ENCODE measurements around the gene C9orf152. TPM values are rescaled to one million over a fixed set of nuclear protein-coding genes. Genes with fewer than 3 reads are reported as not detected.
"Not testable (repeated sequence)": the region's sequence is repeated elsewhere in the genome, so short reads cannot be mapped to it uniquely, and the experiment has no call there.

Gene C9orf152
- total RNA-seq, 1 donor from 2014 or later = not detected

DNA sequence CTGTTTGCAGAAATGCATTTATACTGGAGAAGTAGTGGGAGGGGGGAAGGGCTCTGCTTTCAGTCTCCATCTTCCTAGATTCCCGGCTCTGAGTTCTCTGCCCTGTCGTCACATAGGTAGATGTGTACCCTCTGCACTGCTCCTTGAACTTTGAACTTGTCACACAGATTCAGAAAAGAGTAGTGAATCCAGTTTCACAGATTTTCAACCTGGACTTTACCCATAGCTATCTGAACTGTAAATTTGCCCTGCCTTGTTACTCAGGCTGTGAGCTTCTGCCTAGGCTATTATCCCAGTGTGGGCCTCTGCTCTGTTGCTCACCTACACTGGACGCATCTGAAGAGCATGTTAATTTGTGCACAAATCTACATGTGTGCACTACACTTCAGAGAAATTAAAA lies 12.8 kb upstream of the C9orf152 start:
- intact Hi-C loops (cut with DNase I) = no loop called here
- no peak for DNase-seq (ENCODE audit: low spot score)

DNA sequence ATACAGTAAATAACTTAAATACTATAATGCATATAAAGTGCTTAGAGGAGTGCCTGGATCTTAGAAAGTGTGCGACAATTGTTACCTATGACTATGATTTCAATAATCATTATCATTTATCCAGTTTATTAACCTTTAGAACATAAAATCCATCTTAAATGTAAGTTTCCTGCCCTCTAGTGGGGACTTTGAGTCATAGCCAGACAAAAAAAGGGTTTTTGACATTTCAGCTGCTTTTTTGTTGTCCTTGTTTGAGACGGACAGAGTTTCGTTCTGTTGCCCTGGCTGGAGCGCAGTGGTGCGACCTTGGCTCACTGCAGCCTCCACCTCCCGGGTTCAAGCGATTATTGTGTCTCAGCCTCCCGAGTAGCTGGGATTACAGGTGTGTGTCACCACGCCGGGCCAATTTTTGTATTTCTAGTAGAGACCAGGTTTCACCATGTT lies 9.7 kb upstream of the C9orf152 start:
- intact Hi-C loops (cut with DNase I) = loop anchor here (5.0 kb wide), 2 partner anchors 35 to 315 kb away; no protein-coding TSS in a partner anchor
- no peak for DNase-seq (ENCODE audit: low spot score)

DNA sequence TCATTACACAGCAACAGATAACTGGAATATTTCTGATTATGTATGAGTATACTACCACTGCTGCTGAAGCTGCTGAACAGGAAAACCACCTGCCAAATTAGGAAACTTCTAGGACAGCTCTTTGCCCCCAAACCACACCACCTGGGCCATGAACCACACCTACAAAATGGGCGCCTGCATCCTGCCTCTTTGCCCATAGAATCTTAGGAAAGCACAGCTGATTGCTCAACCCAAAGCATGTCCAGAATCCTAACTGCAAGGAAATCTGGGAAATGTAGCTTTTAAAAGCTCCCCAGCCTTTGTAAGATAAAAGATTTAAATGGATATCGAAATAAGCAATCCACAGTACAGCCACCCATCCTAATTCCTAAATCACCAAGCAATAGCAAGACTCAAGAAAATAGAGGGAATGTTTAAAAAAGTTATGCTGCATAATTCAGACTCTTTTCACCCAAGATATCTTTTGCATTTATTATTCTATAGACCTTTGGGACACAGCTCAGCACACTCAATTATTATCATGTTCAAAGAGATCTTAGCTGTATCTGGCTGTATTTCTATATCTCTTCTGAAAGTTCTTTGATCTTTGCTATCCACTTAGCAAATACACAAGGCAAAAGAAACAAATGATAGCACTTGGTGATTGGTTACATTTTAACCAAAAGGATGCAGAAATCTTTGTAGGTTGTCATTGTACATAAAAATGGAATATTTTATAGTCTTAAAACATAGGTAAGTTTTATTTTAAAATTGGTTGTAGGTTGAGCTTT lies 6.8 kb upstream of the C9orf152 start:
- no peak for DNase-seq (ENCODE audit: low spot score)
- intact Hi-C loops (cut with DNase I) = loop anchor here (5.0 kb wide), 2 partner anchors 32 to 312 kb away; no protein-coding TSS in a partner anchor

DNA sequence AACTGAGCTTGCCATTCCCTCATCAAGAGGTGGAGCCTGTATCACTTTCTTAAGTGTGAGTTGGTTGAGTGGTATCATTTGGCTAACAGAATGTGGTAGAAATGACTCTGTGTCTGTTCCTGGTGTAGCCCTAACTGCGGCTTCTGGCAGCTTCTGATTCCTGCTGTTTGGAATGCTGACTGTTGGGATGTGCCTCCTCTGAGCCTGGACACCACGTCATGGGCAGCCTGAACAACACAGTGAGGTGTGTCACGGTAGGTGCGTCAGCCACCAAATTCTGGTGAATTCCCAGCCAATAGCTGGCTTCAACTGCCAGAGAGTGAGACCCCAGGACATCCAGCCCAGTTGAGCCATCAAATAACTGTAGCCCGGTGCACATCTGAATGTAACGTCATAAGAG lies 6.1 kb upstream of the C9orf152 start:
- no peak for DNase-seq (ENCODE audit: low spot score)
- intact Hi-C loops (cut with DNase I) = no loop called here

DNA sequence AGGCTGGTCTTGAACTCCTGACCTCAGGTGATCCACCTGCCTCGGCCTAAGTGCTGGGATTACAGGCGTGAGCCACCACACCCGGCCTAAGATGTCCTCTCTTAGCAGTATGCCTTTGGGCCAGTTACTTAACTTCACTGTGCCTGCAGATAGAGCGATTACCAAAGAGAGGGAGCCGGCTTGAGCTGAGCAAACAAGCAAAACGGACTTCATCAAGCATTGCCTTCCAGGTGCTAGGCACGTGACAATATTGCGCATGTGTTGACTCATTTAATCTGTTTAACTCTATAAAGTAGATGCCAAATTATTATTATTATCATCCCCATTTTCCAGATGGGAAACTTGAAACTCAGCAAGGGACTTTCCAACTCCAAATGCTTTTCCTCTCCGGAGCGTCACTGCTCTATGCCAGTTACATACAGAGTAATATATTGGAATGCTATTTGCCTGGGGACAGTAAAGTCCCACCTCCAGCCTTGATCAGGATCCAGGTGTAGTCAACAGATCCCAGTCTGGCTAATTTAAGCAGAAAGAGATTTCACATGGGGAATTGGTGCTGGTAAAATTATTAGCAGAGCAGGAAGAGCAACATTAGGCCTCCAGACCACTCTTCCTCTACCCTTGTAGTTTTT lies 5.6 kb upstream of the C9orf152 start:
- DNase-seq (ENCODE audit: low spot score) = no peak
- intact Hi-C loops (cut with DNase I) = no loop called here

DNA sequence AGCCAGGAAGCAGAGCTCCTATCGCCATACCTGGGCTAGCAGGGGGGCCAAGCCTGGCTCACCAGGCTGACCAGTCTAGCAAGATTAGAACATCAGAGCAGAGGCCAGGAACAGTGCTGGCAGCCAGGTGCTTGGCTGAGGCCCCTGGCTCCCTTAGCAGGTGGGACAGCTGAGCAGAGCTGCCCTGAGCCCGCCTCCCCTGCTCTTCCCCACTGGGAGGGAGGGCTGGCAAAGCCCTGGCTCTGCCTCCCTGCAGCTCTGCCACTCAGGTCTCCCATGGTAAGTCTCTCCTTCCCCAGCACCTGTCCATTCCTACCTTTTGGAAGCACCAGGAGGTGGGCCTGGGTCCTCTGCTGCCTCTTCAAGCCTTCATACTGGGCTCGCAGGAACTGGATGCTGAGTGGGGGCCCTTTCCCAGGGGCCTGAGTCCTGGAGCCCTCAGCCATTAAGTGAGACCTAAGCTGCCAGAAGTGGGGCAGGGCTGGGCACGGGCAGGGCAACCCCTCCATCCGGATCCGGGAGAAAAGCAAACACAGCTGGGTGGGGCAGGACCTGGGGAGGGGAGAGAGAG lies 803 bp downstream of the C9orf152 start:
- intact Hi-C loops (cut with DNase I) = no loop called here
- DNase-seq (ENCODE audit: low spot score) = no peak

DNA sequence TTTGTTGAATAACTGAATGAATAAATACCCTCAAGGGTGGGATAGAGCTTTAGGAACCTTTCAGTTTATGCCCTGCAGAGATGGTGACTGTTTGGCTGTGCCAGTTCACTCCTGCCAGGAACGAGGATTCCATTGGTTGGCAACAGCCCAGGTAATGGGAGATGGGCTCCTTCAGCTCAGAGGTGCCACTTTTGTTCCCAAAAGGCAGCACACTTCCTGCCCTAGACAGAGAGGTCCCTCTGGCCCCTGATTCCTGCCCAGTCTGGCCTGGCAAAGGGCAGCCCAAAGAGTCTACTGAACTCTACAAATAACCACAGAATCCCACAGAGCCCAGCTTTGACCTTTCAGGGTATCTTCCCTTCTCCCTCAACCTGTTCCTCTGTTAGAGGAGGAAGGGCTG lies 1.6 kb downstream of the C9orf152 start:
- intact Hi-C loops (cut with DNase I) = no loop called here
- DNase-seq (ENCODE audit: low spot score) = no peak

DNA sequence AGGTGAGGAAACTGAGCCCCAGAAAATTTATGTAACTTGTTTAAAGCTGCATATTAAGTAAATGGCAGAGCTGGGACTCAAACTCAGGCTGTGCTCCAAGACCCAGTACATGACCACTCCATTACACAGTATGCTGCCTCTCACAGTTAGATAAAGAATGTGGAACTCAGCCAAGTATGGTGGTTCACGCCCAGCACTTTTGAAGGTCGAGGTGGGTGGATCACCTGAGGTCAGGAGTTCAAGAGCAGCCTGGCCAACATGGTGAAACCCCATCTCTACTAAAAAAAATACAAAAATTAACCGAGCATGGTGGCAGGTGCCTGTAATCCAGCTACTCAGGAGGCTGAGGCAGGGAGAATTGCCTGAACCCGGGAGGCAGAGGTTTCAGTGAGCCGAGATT lies 2.3 kb downstream of the C9orf152 start:
- intact Hi-C loops (cut with DNase I); DNase-seq (ENCODE audit: low spot score): not testable (repeated sequence)

DNA sequence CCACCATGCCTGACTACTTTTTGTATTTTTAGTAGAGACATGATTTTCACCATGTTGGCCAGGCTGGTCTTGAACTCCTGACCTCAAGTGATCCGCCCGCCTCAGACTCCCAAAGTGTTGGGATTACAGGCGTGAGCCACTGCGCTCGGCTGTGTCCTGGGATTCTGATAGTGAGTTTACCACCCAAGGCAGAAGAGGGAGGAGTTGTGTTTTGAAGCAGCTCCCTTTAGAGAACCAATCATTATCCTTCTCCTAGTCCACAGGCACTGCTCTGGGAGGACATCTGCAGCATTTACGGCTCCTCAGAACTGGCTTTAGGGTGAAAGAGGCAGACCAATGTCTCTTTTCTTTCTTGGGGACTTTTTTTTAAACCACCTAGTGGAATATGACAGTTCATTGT lies 5.7 kb downstream of the C9orf152 start:
- intact Hi-C loops (cut with DNase I) = no loop called here
- no peak for DNase-seq (ENCODE audit: low spot score)

DNA sequence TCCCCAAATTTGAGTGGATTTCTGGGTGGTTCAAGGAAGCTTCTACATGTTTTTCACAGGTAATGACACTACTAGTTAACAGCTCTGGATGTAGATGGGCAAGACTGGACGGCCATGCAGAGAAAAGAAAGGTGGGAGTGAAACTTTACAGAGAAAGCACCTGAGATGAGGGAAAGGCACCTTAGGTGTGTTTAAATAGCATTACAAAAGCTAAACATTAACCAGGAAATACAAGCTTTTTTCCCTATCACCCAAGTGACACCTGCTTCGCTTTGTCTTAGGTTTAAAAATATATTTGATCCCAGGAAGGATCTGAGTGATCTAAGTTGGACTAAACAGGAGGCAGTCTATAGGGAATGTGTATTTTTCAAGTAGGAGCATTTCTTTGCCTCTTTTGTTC lies 8.3 kb downstream of the C9orf152 start:
- intact Hi-C loops (cut with DNase I) = loop anchor here (10.0 kb wide), 1 partner anchor 625 kb away; no protein-coding TSS in a partner anchor
- DNase-seq (ENCODE audit: low spot score) = no peak

DNA sequence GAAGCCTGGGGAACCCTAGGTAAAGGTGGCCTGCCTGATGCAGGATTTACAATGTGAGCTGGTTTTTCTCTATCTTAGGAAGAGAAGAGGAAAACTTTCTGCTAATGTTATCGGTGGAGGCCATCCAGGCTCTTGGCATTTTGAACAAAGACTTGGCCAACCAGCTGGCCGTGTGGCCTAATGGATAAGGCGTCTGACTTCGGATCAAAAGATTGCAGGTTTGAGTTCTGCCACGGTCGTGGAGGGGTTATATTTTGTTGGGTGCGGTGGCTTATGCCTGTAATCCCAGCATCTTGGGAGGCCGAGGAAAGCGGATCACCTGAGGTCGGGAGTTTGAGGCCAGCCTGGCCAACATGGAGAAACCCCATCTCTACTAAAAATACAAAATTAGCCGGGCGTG lies 9.6 kb downstream of the C9orf152 start:
- intact Hi-C loops (cut with DNase I) = loop anchor here (10.0 kb wide), 1 partner anchor 624 kb away; no protein-coding TSS in a partner anchor
- DNase-seq (ENCODE audit: low spot score) = no peak

DNA sequence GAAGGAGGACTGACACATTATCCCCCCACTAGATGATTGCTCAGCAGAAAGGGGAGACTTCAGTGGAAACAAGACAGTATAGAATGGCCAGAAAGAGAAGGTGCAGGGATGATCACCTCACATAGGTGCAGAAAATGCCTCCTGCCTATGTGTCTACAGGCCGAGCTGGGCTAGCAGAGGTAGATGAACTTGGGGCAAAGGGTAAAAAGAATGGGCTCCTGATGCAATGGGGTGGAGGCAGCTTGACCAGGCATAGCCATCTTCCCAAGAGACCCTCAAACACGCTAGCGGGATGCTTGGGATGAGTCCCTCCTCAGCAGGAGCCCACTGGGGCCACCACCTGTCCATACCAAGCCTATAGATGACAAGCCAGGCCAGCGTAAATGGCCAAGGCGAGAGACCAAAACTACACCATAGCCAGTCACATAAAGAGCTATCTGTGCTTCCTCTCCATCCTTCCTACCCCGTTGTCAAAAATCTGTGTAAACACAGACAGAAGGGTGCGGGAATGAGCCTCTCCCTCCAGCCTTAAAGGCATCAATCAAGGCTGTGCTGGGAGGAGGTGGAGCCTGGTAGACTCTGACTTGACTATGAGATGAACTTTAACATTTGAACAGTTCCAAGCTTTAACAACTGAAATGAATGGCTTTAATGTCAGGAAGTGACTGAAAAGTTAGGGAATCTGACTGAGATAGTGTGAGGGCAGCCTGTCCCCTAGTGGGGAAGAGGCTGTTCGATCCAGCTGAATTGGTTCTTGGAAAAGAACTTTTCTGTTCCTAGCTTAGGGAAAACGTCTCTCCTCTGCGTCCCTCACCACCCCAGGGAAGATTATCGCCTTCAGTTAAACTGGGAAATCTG lies 10.4 kb downstream of the C9orf152 start:
- no peak for DNase-seq (ENCODE audit: low spot score)
- intact Hi-C loops (cut with DNase I) = loop anchor here (10.0 kb wide), 1 partner anchor 623 kb away; no protein-coding TSS in a partner anchor

DNA sequence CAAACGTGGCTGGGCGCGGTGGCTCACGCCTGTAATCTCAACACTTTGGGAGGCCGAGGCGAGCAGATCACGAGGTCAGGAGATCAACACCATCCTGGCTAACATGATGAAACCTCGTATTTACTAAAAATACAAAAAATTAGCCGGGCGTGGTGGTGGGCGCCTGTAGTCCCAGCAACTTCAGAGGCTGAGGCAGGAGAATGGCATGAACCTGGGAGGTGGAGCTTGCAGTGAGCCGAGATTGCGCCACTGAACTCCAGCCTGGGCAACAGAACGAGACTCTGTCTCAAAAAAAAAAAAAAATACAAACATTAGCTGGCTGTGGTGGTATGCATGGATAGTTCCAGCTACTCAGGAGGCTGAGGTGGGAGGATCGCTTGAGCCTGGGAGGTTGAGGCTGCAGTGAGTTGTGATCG lies 11.9 kb downstream of the C9orf152 start:
- DNase-seq (ENCODE audit: low spot score) = not testable (repeated sequence)
- intact Hi-C loops (cut with DNase I) = loop anchor here (10.0 kb wide), 1 partner anchor 621 kb away; no protein-coding TSS in a partner anchor

DNA sequence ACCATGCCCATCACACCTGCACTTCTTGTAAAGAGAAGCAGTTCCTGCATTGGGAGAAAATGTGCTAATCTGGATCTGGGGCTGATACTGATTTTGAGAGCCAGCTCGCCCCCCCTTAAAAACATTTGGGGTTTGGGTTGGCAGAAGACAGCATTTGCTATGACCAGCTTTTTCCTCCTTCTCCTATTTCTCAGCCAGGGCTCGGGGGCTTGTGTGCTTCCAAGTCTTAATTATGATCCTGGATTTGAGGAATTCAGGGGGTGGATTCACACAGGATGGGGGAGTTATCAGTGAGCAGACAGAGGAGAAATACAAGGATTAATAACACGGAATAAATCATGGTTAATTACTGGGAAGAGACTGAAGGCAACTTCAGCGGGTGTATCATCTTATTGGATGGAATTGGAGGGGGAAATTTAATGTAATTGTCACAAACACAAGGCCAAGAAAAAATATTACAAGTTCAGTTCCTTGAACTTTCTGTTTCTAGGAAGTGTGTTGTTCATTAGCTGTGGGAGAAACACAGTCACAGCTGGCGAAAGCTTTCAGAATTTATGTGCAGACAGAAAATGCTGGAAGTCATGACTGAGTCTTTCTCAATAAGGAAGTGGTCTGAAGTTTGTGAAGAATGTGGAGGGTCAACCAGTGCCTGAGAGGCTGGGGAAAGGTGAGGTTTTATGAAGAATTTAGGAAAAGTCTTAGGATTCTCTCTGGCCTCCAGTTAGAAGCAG lies 15.3 kb downstream of the C9orf152 start:
- intact Hi-C loops (cut with DNase I) = loop anchor here (10.0 kb wide), 1 partner anchor 618 kb away; no protein-coding TSS in a partner anchor
- DNase-seq (ENCODE audit: low spot score) = no peak

DNA sequence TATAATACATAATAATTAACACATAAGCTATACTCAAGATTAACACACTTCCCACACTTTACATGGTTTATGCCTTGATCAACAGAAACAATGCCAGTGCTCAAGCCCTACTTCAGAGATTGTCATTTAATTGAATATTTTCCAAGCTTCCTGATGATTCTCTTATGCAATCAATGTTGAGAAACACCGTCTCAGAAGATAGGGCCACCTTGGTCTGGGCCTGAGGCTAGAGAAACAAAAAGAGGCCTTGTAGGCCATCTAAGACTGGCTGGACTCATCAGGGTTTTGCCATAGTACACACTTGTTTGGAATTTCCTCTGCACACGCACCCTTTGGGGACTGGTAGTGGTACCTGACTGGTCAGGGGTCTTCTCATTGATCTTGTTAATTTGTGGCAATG lies 16.3 kb downstream of the C9orf152 start:
- no peak for DNase-seq (ENCODE audit: low spot score)
- intact Hi-C loops (cut with DNase I) = loop anchor here (10.0 kb wide), 1 partner anchor 617 kb away; no protein-coding TSS in a partner anchor

DNA sequence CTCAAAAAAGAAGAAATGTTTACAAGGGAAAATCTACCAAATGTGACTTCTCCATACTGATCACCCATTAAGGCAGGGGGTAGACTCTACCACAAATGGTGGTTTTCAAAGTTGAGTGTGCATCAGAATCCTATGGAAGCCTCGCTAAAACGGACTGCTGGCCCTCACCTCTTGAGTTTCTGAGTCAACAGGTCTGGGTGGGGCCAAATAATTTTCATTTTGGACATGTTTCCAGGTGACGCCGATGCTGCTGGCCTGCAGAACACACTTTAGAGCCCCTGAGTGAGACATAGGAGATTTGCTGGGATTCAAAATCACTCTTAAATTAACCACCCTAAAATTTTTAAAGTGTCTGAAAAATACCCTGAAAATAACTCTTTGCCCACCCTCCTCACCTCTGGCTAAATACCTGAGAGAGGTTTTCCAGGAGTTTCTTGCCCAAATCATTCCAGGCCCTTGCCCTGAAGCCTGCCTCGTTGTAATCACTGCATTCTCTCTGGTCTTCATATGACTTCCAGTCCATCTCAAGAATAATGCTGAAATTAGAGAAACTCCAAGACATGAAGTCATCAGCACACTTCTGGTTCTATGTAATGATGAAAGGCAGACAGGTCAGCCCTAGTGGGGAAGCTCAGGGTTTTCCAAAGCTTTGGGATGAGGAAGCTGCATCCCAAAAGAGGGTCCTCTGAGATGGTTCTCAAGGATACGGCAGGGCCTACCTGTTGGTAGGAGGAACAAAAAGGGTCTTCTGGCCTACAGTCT lies 18.2 kb downstream of the C9orf152 start:
- no peak for DNase-seq (ENCODE audit: low spot score)
- intact Hi-C loops (cut with DNase I) = loop anchor here (10.0 kb wide), 2 partner anchors 435 to 615 kb away; no protein-coding TSS in a partner anchor

DNA sequence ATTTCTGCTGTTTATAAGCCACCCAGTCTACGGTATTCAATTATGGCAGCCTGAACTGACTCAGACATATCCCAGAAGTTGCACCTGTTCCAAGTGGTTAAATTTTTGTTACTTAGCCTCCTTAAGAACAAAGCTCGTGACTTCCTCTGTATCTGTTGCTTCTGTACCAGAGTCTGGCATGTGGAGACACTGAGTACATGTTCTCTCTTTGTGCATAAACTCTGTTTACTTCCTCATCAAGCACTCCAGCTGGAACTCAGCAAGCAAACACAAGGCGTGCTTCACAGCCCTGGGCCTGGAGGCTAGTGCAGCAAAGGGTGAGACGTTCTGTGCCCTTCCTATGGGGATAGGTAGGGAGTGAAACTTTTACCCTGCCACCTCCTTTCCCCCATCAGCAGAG lies 19.0 kb downstream of the C9orf152 start:
- no peak for DNase-seq (ENCODE audit: low spot score)
- intact Hi-C loops (cut with DNase I) = loop anchor here (10.0 kb wide), 1 partner anchor 436 kb away; no protein-coding TSS in a partner anchor

DNA sequence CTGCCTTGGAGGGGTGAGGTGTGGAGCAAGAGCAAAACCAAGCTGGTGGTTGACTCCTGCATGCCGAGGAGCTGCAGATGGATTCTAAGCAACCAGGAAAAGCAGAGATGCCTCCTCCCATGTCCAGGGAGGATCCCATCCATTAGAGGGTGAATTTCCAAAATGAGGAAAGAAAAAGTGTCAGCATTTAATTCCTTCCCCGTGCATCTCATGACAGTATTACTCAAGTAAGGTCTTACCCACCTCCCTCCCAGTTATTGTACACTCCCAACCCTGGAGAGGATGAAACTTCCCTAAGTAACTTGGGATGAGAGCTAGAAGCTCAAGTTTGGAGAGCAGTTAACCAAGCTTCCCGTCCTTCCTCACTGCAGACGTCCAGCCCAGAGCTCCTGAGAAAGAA lies 19.9 kb downstream of the C9orf152 start:
- intact Hi-C loops (cut with DNase I) = loop anchor here (10.0 kb wide), 1 partner anchor 437 kb away; no protein-coding TSS in a partner anchor
- no peak for DNase-seq (ENCODE audit: low spot score)

Data from cardiac septum (tissue), 1 donor.